ENCODE results near the gene AWAT2. TPM values are rescaled to one million over a fixed set of nuclear protein-coding genes. Genes with fewer than 3 reads are reported as not detected.

AWAT2 gene
- total RNA-seq, 1 donor from 2014 or later = 1.0 TPM

GRCh38 chrX:70049406-70049805 is 332 bp downstream of the AWAT2 start:
- intact Hi-C loops (cut with DNase I) = no loop called here
- Histone ChIP-seq H3K4me1 (no peaks in the 10 kb centered on the region), H3K4me3 (no peak overlapping the region), H3K27ac (no peak overlapping the region), H3K9me3 (no peaks in the 10 kb centered on the region), H3K27me3 (ENCODE audit: low read depth) (no peaks in the 10 kb centered on the region), H3K36me3 (no peaks in the 10 kb centered on the region)
- ATAC-seq (no peak), DNase-seq (no peak)
- TF ChIP-seq CTCF (IDR thresholded peaks at IDR 0.05) = no peak

GRCh38 chrX:70046978-70047377 is 2.8 kb downstream of the AWAT2 start:
- no peak for TF ChIP-seq CTCF (IDR thresholded peaks at IDR 0.05)

GRCh38 chrX:70044541-70045245 is 5.0 kb downstream of the AWAT2 start:
- intact Hi-C loops (cut with DNase I) = no loop called here
- Histone ChIP-seq H3K27me3 (ENCODE audit: low read depth) (no peaks in the 10 kb centered on the region), H3K27ac (no peak overlapping the region), H3K4me3 (no peak overlapping the region), H3K36me3 (no peaks in the 10 kb centered on the region), H3K4me1 (no peaks in the 10 kb centered on the region), H3K9me3 (no peaks in the 10 kb centered on the region)
- no peak for DNase-seq
- no peak for ATAC-seq
- TF ChIP-seq CTCF (IDR thresholded peaks at IDR 0.05) = no peak

More at GRCh38 chrX:70046978-70047377, 2.8 kb downstream of the AWAT2 start:
- Histone ChIP-seq H3K4me1 (no peaks in the 10 kb centered on the region), H3K4me3 (no peak overlapping the region), H3K9me3 (no peaks in the 10 kb centered on the region), H3K27me3 (ENCODE audit: low read depth) (no peaks in the 10 kb centered on the region), H3K36me3 (no peaks in the 10 kb centered on the region), H3K27ac (no peak overlapping the region)
- intact Hi-C loops (cut with DNase I) = no loop called here
- DNase-seq (no peak), ATAC-seq (no peak)

- no peaks in the 10 kb centered on the region for H3K27me3 ChIP-seq (ENCODE audit: low read depth)
Observed at GRCh38 chrX:70043685-70044084, 6.1 kb downstream of the AWAT2 start.

More at GRCh38 chrX:70043685-70044084, 6.1 kb downstream of the AWAT2 start:
- intact Hi-C loops (cut with DNase I) = no loop called here
- no peaks in the 10 kb centered on the region for H3K4me1 ChIP-seq
- no peaks in the 10 kb centered on the region for H3K9me3 ChIP-seq
- TF ChIP-seq CTCF (IDR thresholded peaks at IDR 0.05) = no peak
- no peaks in the 10 kb centered on the region for H3K36me3 ChIP-seq
- H3K4me3 ChIP-seq = no peak overlapping the region
- H3K27ac ChIP-seq = no peak overlapping the region
- DNase-seq (no peak), ATAC-seq (no peak)

All from lower lobe of right lung (tissue), 2 donors.